HG03196 (cell line): ENCODE results near the gene CLPSL2.
"Not testable (repeated sequence)": the region's sequence is repeated elsewhere in the genome, so short reads cannot be mapped to it uniquely, and the experiment has no call there.

Experiments
- ATAC-seq: cut with Tn5 transposase; IDR thresholded peaks from one replicate; pipeline ENCODE4 v1.9.1; 2021; ENCODE audit not compliant: unreplicated experiment

Gene CLPSL2, protein sequence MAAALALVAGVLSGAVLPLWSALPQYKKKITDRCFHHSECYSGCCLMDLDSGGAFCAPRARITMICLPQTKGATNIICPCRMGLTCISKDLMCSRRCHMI

DNA sequence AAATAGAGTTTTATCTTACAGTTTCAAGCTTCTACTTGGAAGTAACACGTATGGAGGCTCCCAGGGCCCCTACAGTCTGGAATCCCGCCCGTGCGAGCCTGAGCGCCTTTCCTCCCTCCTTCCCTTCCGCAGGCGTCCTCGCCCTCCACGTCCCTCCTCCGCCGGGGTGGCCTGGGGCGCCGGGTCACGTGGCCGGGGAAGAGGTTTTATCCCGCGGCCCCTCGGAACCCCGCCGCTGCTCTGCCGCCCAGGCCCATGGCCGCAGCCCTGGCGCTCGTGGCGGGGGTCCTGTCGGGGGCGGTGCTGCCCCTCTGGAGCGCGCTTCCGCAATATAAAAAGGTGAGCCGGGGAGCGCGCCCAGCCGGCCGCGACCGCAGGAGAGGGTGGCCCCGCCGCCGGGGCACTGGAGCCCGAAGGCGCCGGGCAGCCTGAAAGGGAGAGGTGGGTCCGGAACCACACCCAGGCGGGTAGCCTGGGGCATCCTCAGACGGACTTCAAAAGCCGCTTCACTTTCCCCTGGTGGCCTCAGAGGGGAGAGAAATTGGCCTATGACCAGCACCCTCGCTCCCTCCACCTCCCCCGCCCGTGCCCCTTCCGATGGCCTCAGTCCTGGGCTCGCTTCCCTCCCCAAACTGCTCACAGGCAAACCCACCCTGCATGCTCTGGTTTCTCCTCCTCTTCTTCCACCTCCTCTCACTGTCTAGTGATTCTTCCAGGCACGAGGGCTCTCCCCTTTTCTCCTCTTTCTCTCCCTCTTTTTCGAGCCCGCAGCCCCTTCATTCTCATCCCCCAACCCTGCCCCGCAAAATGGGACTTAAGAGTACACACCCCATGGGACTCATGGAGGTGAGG, at the start of gene CLPSL2:
Gene CLPSL2, plus strand, starts transcription at position 235 of the 852 bp plus-strand sequence. Its CDS starts 21 bp downstream, at position 256.
- ATAC-seq, result no peak

DNA sequence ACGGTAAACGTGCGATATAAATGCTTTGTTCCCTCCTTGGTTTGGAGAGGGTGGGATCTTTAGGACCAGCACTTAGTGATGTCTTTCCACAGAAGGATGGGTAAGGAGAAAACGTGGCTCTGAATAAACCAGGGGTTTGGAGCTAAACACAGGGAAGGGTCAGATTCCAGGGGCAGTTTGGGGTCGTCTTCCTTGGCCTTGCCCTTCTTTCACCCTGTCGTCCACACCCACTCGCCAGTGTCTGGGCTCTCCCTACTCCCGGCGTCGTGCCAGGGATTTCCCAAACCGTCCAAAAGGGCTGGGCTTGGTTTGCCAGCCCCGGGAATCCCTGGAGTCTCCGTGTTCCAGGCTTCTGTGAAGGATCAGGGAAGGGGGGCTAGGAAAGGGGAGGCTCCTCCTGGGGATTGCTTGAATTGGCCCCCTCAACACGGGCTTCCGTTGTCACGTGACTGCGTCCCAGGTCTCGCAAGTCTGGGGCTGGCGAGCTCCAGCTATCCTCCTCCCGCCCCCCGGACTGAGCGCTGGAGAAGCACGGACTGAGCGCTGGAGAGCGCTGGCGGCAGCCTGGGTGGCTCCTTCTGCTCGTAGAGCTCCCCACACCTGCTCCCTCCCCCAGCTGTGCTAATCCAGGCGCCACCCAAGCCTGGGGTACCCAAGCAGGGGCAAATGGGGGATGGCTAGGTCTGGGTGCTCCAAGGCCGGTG, 49.0 kb upstream of the CLPSL2 start:
- ATAC-seq, result no peak

- ATAC-seq, result peak; percentile 29
Observed at GRCh38 chr6:35727935-35728682, 48.3 kb upstream of the CLPSL2 start.

- no peak for ATAC-seq
Observed at GRCh38 chr6:35728683-35729678, 47.4 kb upstream of the CLPSL2 start.

DNA sequence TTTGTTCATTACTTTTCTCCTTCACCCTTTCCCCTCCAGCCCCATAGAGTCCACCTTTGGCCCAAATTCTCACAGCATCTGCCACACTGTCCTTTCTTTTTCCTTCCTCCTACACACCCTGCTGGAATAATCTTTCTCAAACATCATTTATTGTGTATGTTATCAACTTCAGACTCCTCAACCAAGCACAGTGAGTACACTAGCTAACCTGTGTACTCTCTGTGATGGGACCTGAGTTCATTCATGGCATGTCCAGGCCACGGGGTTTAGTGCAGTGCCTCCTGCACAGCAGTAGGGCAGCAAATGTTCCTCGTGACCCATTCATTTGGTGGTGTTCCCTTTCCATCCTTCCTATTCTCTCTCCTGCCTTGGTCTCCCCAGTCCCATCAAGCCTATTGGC, 46.7 kb upstream of the CLPSL2 start:
- no peak for ATAC-seq

DNA sequence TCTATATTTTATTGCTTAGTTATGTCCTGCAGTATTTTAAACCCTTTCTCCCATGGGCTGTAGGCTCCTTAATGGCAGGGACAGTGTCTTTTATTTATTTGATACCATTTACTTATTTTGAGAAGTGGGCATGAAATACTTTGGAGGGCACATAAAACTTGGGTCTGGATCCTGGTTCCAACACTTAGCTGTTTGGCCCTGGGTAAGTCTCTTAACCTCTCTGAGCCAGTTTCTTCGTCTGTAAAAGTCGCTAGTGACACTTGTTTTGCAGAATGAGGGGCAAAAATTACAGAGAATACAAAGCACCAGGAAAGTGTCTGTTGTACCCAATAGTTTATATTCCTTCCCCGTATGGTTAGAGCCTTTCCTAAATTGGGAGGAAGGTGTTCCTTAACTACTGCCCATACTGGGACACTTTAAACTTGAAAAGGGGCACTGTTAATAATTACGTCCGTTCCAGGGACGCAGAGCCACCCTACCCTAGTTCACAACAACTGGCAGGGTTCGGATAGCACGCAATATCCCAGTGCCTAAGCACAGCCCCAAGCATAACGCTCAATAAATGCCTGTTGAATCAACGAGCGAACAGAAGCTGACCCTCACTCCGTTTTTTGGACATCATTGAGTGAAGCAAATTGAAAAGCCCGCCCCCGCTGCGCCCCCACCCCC, 45.5 kb upstream of the CLPSL2 start:
- ATAC-seq, result peak; percentile 2

DNA sequence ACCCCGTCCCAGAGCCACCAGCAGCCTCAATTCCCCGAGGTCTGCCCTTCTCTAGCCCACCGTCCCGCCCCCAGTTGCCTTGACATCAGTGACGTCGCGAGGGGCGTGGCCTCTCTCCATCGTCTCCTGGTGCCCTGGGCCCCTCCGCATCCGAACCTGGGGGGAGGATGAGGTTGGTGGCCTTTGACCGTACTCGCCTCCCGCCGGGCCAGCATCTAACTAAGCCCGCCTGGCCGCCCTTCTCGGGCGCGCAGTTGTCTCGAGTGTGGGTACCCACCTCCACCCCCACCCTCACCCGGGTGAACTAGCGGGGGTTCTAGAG, 45.0 kb upstream of the CLPSL2 start:
- peak; percentile 48 for ATAC-seq

GRCh38 chr6:35731736-35732532, 44.5 kb upstream of the CLPSL2 start:
- ATAC-seq, result peak; percentile 38

DNA sequence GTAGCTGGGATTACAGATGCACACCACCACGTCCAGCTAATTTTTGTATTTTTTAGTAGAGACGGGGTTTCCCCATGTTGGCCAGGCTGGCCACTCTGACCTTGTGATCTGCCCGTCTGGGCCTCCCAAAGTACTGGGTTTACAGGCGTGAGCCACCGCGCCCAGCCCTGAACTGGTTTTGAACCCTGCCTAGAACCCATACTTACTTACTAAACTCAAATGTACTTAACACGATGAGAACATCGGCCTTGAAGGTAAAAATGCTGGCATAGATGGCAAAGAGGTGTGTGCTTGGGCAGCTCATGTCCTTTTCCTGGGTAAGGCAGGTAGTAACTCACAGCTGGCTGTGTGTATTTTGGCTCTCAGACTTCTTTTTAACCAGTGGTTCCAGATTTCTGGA, 42.8 kb upstream of the CLPSL2 start:
- ATAC-seq, result no peak

DNA sequence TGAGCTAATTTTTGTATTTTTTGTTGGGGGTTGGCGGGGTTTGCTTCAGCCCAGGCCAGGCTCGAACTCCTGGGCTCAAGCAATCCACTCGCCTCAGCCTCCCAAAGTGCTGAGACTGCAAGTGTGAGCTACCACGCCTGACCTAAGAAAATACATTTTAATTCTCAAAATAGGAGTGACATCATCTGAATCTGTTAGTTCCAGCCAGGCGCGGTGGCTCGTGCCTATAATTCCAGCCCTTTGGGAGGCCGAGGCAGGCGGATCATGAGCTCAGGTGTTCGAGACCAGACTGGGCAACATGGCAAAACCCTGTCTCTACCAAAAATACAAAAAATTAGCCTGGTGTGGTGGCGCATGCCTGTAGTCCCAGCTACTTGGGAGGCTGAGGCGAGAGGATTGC, 42.1 kb upstream of the CLPSL2 start:
- not testable (repeated sequence) for ATAC-seq

DNA sequence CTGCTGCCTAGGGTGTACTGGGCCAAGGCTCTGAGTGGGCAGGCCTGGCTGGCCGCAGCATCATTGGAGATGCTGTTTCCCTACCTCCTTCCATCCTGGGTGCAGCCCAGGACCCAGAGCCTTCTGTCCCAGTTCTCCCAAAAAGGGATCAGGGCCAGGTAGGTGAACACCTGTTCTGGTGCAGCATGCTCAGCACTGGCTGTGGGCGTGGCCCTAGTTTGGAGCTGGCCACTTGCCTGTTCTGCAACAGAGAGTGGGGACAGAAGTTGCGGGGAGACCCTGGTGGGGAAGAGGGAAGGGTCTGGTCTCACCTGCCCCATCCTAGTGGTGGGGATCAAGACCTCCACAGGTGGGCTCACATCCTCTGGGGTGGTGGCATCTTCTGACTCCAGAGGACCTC, 40.9 kb upstream of the CLPSL2 start:
- no peak for ATAC-seq

- no peak for ATAC-seq
Observed at GRCh38 chr6:35736253-35736894, 40.0 kb upstream of the CLPSL2 start.

GRCh38 chr6:35736982-35737412, 39.4 kb upstream of the CLPSL2 start, which contains the start of gene ARMC12:
Gene ARMC12, plus strand, starts transcription at chr6:35737032. Its CDS starts 77 bp downstream, at chr6:35737109.
- ATAC-seq, result no peak

- no peak for ATAC-seq
Observed at GRCh38 chr6:35737413-35738211, 38.8 kb upstream of the CLPSL2 start.

- no peak for ATAC-seq
Observed at GRCh38 chr6:35739645-35740524, 36.5 kb upstream of the CLPSL2 start.

DNA sequence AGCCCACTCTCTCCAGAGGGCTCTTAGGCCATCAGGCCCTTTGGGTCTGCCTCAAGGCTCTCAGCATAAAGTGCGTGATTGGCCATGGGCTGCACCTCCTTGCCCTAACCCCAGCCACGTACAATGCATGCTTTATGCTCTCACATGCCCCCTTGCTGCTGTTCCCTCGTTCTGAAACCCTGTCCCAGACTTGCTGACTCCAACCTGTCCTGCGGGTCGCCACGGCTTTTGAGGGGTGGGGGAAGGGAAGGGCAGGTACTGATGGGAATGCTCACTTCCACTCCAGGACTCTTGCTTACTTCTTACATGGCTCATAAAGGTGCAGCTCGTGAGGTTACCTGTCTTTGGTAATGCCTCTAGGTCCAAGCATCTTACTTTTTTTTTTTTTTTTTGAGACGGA, 33.6 kb upstream of the CLPSL2 start:
- ATAC-seq, result no peak
